Activated CD4-positive, alpha-beta T cell treated with anti-CD3 and anti-CD28 coated beads, Interleukin-2, amount 50 U/mL, for 4 hours (primary cell): ENCODE measurements around the gene MITF.
"Not testable (repeated sequence)": the region's sequence is repeated elsewhere in the genome, so short reads cannot be mapped to it uniquely, and the experiment has no call there.

ENCODE experiments used
- DNase-seq, 2 experiments: peaks; one replicate each; pipeline ENCODE4 v3.0.0-alpha.2; 2020

MITF gene

GRCh38 chr3:69791919-69792399 is 52.7 kb downstream of the MITF start:
- no peak for DNase-seq

DNA sequence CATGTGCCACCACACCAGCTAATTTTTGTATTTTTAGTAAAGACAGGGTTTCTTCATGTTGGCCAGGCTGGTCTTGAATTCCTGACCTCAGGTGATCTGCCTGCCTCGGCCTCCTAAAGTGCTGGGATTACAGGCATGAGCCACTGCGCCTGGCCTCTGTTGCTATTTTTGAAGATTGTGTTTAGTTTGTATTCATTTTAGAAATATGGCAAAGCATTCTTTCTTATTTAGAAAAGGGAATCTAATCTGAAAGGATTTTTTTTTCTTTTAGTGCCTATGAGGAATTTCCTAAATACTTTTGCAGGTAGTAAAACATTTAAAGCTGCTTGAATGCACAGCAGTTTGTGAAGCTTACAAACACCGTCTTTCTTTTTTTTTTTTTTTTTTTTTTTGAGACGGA is 56.9 kb downstream of the MITF start:
- DNase-seq = not testable (repeated sequence)

GRCh38 chr3:69803681-69804270 is 64.5 kb downstream of the MITF start:
- DNase-seq = no peak

DNA sequence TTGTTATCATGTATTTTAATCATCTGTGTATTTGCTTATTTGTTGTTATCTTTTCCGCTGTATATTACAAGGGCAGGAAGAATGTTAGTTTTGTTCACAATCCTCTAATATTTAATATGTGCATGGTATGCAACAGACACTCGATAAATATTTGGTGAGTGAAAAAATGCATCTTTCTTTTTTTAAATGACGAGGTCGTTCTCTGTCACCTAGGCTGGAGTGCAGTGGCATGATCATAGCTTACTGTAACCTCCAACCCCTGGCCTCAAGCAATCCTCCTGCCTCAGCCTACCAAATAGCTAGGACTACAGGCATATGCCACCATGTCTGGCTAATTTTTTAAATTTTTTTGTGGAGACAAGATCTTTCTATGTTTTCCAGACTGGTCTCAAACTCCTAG is 66.2 kb downstream of the MITF start:
- DNase-seq = no peak

DNA sequence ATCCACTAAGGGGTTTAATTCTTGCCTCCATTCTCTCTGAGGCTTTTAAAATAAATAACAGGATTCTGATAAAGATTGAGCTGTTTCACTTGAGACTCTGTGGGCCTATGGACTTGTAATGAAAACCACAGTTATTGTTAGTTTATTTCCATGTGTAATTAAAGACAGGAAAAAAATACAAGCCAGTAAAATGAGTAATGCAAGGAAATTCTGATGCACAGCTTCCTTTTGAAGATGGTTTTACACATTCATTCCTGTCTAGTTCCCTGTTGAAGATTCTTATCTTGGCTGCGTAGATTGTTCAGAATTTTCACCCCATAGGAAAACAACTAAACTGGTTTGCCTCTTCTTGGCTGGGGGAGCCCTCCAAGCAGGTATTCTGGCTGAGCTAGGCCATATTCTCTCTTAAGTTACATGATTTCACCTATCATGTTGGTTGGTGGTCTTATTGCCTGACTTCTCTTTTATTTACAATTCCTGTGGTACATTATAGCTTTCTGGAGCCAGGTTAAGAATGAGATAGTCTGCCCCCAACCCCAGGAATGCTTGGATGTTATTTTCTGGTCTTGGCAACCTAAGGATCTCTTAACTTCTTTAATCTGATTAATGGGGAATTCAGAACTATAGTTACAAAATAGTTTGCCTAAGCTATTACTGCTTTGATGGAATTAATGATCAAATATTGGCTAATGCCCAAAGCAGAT is 67.6 kb downstream of the MITF start:
- no peak for DNase-seq

DNA sequence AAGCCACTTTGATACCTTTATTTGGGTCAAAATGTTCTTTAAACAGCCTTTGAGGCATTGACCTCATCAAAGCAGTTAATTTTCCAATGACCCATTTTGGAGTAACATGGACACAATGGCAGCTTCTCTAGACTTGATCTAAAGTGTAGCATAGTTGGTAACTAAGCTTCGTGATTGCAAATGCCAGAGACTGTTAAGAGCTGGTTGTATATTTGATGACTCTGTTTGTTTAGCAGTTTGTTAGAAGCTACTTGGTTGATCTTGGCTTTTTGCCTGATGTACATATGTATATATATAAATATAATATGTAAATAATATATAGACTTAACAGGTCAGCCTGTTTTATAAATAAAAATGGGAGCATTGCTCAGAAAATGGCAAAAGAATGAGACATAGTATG is 68.4 kb downstream of the MITF start:
- no peak for DNase-seq

- DNase-seq = no peak
Measured at GRCh38 chr3:69809076-69809835, 70.0 kb downstream of the MITF start.

DNA sequence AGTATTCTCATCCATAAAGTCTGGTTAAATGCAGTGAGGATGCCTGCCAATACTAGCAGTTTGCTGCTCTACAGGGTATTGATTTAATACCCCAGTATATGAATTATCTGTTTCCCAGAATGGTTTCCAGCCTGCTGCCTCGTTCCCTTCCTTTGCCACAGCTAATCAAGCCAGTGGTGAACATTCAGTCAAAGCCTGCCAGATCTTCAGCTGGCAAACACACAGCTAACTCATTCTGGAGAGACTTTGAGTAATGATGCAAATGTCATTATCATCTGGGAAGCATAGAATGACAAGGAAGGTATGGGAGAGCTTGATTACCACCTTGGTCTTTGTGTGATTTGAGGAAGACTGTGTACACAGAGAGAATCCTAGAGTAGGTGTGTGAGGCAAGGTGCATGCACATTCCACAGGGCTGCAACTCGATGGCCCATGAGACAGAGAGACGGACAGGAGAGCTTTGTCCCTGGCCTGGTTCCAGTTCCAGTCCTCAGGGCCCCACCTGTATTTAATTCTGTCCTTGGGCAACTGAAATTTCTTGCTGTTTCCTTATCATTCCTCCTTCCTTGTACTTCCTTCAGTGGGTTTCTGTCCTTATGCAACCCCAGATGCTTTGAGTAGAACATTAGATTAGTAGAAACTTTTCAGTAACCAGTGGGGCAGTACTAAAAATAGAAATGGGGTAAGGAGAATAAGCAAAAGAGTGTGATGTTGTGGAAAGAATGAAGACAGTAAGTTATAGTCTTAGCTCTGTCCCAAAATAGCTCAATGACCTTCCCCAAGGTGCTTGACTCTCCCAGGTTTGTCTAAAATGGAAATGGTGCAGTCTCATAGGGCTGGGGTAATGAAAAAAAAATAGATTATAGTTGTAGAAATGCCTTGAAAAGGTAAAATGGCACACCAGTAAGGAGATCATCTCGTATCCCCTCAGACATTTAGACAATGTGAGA is 72.5 kb downstream of the MITF start:
- no peak for DNase-seq

GRCh38 chr3:69815970-69816369 is 76.7 kb downstream of the MITF start:
- DNase-seq = no peak

- DNase-seq = no peak
Measured at GRCh38 chr3:69817988-69818387, 78.7 kb downstream of the MITF start.

- DNase-seq = no peak
Measured at GRCh38 chr3:69819282-69819681, 80.0 kb downstream of the MITF start.

- no peak for DNase-seq
Measured at GRCh38 chr3:69821133-69821532, 81.9 kb downstream of the MITF start.

DNA sequence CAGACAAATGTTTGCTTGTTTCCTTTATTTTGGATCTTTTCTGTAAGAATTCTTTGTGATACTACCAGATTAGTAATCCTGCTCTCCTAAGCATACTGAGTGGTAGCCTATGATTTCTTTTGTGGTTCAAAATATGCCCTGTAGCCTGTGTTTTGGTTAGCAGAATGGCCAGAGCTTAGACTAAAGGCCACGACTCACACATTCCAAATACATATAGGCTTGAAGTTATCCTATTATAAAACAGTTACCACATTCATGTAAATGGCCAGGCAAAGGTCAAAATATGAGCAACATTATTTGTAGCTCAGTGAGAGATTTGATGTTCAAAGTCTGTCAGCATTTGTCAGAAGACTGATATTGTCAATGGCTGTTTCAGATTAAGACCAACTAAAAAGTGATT is 84.5 kb downstream of the MITF start:
- DNase-seq = no peak

GRCh38 chr3:69825446-69825845 is 86.2 kb downstream of the MITF start:
- DNase-seq = no peak

GRCh38 chr3:69827127-69827526 is 87.9 kb downstream of the MITF start:
- DNase-seq = no peak

- DNase-seq = no peak
Measured at GRCh38 chr3:69828817-69829216, 89.6 kb downstream of the MITF start.

GRCh38 chr3:69830147-69830546 is 90.9 kb downstream of the MITF start:
- no peak for DNase-seq

DNA sequence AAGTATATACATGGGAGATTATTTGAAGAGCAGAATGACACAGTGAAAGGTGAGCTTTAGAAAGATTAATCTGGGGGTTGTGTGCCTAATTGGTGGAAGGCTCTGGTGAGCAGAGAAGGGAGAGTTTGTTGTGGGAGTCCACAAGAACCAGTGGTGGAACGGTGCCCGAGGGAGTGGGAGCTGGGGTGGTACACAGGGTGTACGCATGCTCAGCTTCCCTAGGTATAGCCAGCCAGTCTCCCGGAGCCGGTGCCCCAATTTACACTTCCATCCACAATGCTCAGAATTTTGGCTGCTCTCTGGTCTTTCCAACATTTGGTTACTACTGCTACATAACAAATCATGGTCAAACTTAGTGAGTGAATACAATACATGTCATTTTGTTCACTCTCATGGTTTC is 92.5 kb downstream of the MITF start:
- DNase-seq = no peak

DNA sequence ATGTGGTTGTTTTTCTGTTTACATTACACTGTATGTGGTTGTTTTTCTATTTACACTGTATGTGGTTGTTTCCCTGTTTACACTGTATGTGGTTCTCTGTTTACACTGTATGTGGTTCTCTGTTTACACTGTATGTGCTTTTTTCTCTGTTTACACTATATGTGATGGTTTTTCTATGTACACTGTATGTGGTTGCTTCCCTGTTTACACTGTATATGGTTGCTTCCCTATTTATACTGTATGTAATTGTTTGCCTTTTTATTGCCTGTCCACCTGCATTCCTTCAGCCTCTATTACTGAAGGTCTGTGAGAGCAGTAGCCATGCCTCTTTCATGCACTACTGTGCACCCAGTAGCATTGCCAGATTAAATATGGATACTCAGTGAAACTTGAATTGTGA is 94.3 kb downstream of the MITF start:
- no peak for DNase-seq

- DNase-seq = no peak
Measured at GRCh38 chr3:69838217-69838616, 99.0 kb downstream of the MITF start.

GRCh38 chr3:69838696-69839515 is 99.6 kb downstream of the MITF start:
- DNase-seq = no peak

DNA sequence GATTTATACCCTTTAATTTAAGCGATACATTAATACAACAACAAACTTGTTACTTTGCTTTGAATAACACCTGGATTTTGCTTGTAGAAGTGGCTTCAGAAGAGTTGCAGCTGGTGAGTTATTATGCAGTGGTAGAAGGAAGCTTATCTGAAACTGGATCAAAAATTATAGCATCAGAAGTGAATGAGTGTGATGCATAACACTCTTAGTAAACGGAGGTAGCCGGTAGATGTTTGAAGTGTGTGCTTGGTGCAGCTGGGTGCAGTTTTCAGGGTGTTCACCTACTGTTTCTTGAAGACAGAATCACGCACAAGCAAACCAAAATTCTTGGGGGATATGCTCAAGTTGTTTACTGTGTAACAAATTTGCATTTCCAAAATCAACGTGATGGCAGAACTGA is 103.1 kb downstream of the MITF start:
- no peak for DNase-seq
